ACHN (cell line): ENCODE measurements around the gene RNF19B.
"Not testable (repeated sequence)": the region's sequence is repeated elsewhere in the genome, so short reads cannot be mapped to it uniquely, and the experiment has no call there.

Experiments
- DNase-seq: peaks from one replicate; pipeline ENCODE4 v3.0.0-alpha.2; 2015
- in situ Hi-C: cut with HindIII; loops from 2 replicates; pipeline ENCODE4 v1.10.0; 2017; ENCODE audit warnings: low sequenced_read_pairs, low pct_ligation_motif_present, low pct_unique_long_range_greater_than_20kb

RNF19B gene

DNA sequence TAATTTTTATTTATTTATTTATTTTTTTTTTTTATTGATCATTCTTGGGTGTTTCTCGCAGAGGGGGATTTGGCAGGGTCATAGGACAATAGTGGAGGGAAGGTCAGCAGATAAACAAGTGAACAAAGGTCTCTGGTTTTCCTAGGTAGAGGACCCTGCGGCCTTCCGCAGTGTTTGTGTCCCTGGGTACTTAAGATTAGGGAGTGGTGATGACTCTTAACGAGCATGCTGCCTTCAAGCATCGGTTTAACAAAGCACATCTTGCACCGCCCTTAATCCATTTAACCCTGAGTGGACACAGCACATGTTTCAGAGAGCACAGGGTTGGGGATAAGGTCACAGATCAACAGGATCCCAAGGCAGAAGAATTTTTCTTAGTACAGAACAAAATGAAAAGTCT lies 8.8 kb upstream of the RNF19B start:
- DNase-seq, in situ Hi-C loops: not testable (repeated sequence)

DNA sequence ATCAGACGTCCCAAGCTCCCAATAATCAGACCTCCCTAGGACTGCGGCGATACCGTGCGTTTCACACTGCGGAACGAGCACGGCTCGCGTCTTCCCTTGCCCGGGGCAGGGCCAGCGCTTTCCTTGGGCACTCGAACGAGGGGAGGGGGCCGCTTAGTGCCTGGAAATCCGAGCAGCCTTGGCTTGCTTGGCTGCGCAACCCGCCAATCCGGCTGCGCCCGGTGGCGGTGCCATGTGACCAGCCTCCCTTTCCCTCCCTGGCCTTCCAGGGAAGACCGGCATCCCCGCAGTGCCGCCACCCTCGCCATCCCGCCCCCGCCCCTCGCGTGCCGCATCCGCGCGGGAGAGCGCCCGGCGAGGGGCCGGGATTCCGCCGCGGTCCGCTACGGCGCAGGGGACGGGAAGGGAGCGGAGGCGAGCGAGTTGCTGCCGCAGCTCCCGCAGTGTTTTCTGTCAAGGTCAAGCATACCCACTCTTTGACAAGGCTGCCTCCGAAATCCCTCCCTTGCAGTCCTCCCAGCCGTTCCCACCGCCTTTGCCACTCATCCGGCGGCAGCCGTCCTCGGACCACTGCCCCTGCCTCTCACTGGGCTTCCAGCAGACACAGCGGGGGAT lies 8.3 kb upstream of the RNF19B start:
- in situ Hi-C loops, result no loop called here
- DNase-seq, result peak; percentile 22

DNA sequence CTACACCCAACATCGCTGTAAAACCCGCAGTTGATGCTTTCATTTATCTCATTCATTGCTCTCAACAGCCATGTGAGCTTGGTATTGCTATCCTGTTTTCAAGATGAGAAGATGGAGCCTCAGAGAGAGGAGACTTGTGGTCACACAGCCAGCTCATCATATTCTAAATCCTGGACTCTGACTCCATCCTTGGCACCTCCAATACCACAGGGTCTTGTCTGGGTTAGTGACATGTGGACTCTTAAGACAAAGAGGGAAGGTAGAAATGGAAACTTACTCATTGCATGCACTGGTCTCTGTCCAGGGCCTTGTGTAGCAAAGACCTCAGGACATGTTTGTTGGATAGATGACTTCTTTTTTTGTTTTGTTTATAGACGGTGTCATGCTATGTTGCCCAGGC lies 7.0 kb upstream of the RNF19B start:
- no peak for DNase-seq
- in situ Hi-C loops, result no loop called here

DNA sequence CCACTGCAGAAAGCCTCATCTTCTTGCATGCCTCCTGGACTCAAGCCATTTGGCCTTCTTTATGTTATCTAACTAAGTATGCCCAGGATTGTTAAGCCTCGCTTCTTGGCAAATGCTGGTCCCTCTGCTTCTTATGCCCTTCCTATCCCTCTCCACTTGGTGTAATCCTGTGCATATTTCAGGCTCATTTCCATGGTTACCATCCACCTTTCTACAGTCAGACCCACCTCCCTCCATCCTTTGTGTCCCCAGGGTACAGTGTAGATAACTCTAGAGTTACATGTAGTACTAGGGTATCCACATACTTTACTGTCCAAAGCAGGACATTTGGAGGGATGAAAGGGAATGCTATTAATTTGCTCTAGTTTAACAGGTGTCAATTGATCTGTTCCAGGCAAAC lies 6.5 kb upstream of the RNF19B start:
- DNase-seq, result no peak
- in situ Hi-C loops, result no loop called here

DNA sequence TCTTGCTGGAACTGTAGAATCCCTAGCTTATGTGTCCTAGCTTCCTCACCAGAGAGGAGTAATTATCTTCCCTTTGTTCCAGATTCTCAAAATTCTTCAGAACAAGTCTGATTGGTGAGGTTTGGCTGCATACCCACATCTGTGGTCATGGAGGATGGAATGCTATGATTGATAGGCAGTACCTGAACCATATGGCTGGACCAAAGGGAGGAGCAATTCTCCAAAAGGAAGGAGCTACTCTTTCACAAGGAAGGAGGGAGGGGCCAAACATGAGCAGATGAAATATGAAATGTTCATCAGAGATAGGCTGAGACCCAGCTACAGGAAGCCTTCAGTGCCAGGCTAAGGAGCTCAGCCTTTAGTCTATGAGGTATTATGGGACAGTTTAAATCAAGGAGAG lies 5.0 kb upstream of the RNF19B start:
- in situ Hi-C loops, result no loop called here
- no peak for DNase-seq

DNA sequence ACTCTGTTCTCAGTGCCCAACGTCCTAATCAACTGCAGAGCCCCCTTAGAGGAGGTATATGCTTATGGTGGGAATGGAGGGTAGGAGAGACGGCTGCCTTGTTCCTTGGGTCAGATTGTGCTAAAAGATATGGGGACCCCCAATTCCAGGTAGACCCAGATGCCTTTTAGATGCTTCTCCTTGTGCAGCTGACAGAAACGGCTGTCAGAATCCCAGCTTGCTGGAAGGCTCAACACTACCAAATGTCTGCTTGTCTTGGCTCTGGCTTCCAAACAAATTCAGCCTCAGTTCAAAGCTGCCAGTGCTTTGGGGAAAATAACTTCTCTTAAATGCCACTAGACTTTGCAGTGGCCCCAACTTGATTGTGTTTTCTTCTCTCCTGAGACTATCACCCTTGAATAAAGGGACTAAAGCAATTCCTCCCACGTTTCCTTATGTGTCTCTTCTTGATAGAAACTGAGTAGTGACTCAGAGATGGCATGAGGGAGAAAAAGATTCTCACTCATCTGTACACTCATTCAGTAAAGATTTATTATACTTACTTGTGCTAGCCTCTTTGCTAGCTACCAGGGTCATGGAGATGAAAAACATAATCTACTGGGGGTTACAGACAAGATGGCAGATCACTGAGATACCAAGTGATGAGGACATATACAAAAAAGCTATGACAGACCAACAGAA lies 3.4 kb upstream of the RNF19B start:
- in situ Hi-C loops, result no loop called here
- DNase-seq, result no peak

DNA sequence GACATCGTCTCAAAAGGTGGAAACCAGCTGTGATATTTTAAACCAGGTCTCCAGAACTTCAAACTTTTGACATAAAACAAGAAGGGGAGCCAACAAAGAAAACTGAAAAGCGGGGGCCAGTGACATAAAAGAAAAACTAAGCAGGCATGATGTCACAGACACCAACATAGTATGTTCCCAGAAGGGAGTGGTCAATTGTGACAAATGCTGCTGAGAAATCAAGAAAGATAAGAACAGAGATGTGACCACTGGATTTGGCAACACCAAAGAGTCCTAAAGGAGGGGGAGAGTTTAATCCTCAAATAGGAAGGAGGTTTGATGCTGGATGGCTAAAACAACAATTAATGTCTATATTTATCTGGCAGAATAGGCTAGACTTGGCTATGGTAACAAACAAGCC lies 2.3 kb upstream of the RNF19B start:
- DNase-seq, result no peak
- in situ Hi-C loops, result no loop called here

DNA sequence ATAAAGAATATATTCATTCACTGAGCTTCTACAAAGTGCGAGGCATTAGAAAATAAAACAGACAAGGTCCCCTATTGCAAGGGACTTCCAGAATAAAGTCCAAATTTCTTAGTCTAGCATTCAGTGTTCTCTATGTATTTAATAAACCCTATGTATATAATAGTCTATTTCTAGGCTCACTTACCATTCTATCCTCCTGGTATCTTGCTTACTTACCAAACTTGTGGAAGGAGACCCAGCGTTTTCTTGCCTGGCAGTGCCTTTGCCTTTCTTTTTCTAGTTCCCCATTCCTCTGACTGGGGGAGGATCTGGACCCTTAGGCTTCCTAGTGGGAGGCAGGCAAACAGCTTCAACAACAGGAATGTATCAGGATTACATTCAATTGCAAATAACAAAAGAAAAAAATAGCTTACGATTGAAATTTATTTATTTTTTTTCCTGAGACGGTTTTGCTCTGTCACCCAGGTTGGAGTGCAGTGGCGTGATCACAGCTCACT lies 690 bp upstream of the RNF19B start:
- in situ Hi-C loops, result no loop called here
- no peak for DNase-seq

DNA sequence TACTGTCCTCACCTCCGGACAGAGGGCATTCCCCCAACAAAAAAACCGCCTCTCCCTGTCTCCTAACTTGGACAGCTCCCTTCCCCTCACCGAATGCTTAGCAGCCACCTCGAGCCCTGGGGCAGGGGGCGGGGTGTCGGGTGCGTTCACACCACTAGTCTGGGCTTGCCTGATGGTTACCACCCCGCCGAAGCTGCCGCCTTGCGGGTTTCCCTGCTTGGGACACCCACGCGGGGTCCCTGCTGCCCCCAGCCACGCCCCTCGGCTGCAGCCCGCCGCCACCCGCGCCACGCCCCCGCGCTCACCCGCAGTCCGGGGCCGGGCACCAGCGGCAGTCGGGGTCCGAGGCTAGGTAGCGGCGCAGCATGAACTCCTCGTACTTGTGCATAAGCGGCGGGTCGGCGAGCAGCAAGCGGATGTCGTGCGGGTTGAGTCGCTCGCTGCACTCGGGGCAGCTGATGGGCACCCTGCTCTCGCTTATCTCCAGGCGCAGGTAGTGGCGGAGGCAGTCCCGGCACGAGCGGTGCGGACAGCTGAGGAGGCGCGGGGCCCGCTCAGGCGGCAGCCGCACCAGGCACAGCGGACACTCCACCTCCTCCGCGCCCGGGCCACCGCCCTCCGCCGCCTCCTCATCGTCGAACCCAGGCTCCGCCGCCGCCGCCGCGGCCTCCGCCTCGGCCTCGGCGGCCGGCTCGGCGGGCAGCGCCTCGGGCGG lies 706 bp downstream of the RNF19B start:
- in situ Hi-C loops, result no loop called here
- peak; percentile 50 for DNase-seq

DNA sequence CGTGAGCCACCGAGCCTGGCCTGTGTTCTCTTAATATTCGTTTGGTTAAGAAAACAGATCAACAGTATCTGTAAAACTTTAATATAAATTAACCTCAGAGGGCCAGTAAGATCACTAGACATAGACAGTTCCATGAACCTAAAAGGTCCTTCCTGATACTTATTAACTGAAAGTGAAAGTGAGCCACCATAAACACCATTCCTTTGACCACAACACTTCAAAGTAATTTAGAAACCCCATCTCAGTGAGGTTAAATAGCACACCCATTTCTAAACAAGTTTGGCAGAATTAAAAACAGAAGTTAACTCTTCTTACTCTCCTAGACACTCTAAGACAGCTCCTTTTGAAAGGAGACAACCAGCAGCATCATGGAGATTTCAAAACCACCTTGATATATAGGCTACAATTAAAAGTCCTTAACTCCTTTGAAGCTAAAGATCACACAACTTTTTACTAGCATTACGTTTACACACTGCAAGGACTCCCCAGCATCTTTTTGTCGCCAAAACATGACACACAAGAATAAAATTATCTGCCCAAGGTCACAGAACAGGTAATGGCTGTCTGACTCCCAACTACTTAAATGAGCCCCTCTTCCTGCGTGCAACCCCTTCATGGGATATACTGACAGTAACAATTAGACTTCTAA lies 2.2 kb downstream of the RNF19B start:
- DNase-seq, result peak; percentile 33
- in situ Hi-C loops, result no loop called here

DNA sequence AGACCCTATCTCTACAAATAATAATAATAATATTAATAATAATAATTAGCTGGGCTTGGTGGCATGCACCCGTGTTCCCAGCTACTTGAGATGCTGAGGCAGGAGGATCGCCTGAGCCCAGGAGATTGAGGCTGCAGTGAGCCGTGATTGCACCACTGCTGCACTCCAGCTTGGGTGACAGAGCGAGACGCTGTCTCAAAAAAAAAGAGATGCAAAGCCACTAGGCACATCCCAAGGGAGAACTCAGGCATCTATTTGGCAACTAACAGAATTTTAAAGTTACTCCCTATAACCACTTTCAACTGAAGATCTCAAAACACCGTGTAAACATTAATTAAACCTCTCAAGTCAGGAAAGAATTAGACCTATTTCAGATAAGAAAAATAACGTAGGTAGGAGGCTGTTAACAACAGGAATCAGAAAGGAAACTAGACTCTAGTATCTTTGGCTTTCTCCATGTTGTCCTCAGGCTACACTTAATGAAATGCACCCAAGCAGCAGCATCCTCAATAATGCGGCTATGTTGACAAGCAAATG lies 3.7 kb downstream of the RNF19B start:
- no peak for DNase-seq
- in situ Hi-C loops, result no loop called here

DNA sequence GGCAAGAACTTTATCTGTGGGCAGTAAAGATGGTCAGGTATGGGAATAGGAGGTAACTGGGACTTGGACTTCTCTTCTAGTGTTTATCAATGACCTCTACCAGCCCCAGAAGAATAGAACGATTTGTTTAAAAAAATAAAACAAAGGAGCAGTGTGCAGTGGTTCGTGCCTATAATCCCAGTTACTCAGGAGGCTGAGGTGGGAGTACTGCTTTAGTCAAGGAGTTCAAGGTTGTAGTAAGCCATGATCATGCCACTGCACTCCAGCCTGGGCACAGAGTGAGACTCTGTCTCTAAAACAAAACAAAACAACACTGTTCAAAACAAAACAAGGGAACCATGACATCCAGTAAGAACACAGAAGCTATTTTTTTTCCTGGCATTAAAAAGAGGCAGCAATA lies 4.3 kb downstream of the RNF19B start:
- no peak for DNase-seq

DNA sequence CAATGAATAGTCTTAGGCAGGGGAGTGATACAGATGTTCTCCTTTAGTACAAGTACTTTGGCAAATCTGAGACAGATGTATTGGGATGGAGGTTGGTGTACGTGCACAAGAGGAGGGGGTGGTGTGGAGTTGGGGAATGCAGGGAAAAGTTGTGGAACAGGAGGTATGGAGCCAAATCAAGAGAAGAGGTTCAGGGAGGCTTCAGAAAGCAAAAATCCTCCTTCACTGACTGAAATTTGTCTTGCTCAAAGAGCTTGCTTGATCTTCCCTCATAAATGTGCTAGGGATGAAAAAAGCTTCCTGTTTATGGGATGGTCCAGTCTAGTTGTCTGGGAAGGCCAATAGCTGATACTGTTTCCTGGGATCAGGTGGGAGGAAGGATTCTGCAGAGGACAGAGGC lies 5.8 kb downstream of the RNF19B start:
- DNase-seq, result no peak
- in situ Hi-C loops, result no loop called here

More for the DNA sequence above, 4.3 kb downstream of the RNF19B start:
- in situ Hi-C loops, result no loop called here

DNA sequence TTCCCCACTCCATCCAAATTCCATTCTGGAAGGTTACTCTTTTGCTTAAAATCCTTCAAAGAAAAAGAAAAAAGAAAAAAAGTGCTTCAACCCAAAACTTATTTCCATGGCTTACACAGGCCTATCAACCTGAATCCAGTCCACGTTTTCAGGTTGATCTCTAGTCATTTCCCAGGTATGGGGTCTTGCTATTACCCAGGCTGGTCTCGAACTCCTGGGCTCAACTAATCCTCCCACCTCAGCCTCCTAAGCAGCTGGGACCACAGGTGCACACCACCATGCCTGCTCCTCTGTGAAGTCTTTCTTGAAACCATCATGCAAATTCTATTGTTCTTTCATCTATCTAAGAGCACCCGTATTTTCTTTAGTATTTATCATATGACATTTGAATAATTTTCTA lies 7.6 kb downstream of the RNF19B start:
- no peak for DNase-seq
- in situ Hi-C loops, result no loop called here

DNA sequence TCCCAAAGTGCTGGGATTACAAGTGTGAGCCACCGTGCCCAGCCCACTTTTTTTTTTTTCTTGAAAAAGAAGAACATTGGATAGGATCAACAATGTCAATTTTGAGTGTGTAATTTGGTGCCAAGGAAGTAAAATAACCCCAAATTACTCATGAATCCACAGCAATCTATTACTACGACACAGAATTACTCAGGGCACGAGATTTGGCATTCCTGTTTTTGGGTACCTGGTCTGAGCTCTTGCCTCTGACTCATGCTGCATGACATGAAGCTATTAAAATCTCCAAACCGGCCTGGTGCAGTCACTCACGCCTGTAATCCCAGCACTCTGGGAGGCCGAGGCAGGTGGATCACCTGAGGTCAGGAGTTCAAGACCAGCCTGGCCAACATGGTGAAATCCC lies 10.4 kb downstream of the RNF19B start:
- DNase-seq, result no peak
- in situ Hi-C loops, result no loop called here

DNA sequence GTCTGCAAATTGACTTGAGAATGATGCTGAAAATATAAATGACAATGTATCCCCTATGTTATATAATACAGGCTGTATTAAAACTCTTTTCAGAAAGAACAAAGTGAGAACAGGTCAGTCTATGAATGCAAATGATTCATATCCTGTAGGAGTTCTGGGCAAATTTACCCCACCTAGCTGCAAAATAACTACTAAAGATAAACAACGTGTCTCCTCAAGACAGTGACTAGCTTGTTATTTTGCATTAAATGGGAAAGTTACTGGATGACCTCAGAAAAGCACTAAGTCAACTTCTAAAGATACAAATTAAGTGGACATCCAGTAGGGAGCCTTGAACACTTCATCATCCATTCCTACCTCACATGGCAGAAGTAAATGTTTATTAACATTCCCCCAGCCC lies 11.1 kb downstream of the RNF19B start:
- peak; percentile 17 for DNase-seq

DNA sequence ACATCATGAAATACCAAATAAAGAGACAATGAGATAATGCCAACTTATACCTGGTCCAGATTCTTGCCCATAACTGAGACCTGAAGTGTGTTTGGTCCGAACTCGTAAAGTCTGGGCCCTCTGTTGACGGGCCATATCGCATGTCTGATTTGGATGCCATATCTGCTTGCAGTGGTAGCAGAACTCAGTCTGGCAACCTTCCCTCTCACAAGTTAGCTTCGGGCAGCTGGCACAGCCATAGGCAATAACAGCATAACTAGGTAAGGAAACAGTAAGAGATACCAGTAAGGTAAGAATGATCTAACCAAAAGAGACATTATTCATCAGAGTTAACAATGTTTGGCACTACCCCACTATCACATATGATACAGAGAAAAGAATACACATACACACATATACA lies 15.1 kb downstream of the RNF19B start:
- DNase-seq, result peak; percentile 10
- in situ Hi-C loops, result no loop called here

More for the DNA sequence above, 11.1 kb downstream of the RNF19B start:
- in situ Hi-C loops, result no loop called here

DNA sequence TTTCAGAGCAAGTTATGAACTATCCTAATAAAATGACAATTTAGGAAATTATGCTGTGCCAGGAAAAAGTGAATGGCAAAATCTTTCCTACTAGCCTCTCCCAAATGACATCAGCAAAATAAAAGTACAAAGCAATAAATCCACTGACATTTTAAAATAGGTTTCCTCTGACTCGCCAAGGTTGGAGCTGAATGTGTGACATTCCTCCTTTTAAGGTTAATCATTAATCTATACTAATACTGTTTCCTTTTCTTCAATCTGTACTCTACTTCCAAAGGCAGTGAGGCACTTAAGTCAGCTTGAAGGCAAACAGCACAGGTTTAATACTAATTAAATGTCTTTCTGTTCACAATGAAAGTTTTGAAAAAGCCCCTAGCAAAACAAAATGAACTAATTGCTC lies 15.7 kb downstream of the RNF19B start:
- DNase-seq, result peak; percentile 77
- in situ Hi-C loops, result no loop called here

DNA sequence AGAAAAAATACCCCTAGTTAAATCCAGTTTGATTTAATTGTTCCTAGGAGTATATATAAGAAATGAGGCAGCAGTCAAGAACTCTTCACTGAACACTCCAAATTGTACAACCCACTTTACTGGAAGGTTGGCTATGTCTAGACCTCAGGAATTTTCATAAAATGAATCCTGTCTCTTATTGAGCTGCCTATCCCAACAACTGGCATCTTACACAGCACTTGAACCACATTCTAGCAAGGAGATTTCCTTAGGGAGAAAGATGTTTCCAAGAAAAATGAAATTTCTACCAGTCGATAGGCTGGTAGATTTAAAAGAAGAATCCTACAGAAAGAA lies 16.3 kb downstream of the RNF19B start:
- in situ Hi-C loops, result no loop called here
- DNase-seq, result no peak
